ENCODE measurements around the gene TLDC2.

The TLDC2 gene

GRCh38 chr20:36849333-36850065, 26.4 kb upstream of the TLDC2 start:
- DNase-seq (ENCODE audit: low spot score) (no peak), FAIRE-seq (no peak)

GRCh38 chr20:36850759-36851158, 25.2 kb upstream of the TLDC2 start:
- DNase-seq (ENCODE audit: low spot score), result no peak
- no peak for FAIRE-seq

GRCh38 chr20:36851490-36851889, 24.4 kb upstream of the TLDC2 start:
- FAIRE-seq (no peak), DNase-seq (ENCODE audit: low spot score) (no peak)

- DNase-seq (ENCODE audit: low spot score) (no peak), FAIRE-seq (no peak)
These were observed 23.8 kb upstream of the TLDC2 start for GRCh38 chr20:36852187-36852586.

DNA sequence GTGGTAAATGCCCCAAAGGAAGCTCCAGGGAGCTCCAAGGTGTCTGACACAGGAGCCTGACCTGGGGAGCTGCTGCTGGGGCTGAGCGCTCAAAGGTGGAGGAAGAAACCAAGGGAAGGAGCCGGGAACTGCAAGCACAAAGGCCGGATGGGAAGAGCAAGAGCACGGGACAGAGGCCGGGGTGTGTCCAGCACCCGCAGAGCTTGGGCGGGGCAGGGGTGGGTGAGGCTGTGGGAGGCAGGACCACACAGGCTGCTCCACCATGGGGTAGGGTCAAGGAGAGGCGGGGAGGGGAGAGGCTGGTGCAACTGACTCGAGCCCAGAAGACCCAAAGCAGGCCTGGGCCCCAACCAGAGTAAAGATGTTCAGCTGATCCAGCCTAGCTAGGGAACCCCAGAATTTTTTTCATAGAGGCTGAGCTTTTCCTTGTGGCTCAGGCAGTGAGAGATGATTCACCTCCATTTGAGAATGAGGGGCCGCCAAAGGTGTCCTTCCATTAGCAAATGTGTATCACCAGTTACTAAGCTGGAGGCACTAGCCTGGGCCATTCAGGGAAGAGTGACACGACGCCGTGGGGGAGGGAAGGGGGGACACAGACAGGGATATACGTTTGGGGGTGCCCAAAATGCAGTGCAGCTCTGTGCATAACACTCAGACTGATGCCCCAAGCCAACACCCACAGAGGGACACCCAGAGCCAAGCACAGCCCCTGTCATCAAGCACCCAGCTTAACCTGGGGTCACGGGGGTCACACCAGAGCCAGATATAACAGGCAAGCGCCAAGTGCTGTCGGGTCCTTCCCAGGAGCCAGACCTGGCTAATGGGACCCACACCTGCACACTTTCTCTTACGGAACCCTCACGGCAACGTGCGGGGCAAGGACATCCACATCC, 21.3 kb upstream of the TLDC2 start:
- no peak for DNase-seq (ENCODE audit: low spot score)
- FAIRE-seq, result no peak

DNA sequence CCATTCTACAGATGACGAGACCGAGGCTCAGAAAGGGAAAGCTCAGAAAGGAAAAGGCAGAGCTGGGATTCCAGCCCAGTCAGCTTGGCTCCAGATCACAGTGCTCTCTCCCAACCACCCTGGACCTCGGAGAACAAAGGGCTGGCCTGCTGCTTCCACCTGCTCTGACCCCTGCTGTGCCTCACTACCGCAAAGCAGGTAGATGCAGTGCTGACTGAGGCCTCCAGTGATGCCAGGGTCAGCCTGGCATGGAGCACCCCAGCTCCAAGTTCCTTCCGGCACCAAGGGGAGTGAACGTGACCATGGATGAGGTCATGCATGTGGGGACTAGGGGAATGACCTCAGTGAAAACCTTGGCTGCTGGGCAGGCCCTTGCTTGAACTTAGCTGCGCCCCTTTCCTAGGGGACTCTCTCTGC, 20.7 kb upstream of the TLDC2 start:
- FAIRE-seq (no peak), DNase-seq (ENCODE audit: low spot score) (no peak)

DNA sequence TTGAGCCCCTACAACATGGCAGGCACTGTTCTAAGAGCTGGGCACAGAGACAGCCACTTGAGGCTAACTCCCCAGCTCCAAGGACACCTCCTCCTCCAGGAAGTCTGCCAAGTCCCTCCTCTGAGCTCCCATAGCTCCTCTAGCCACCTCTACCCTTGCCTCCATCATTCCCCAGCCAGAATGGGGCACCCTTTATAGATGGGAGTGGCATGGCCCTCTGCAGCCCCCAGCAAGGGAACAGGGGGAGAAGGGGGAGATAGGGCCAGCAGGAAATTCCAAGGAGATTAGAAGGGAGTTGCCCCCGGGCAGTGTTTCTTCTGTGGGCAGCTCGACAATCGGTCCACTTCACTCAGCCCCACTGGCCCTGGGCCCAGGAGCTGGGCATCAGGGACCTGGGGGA, 19.7 kb upstream of the TLDC2 start:
- FAIRE-seq, result no peak
- DNase-seq (ENCODE audit: low spot score), result no peak

DNA sequence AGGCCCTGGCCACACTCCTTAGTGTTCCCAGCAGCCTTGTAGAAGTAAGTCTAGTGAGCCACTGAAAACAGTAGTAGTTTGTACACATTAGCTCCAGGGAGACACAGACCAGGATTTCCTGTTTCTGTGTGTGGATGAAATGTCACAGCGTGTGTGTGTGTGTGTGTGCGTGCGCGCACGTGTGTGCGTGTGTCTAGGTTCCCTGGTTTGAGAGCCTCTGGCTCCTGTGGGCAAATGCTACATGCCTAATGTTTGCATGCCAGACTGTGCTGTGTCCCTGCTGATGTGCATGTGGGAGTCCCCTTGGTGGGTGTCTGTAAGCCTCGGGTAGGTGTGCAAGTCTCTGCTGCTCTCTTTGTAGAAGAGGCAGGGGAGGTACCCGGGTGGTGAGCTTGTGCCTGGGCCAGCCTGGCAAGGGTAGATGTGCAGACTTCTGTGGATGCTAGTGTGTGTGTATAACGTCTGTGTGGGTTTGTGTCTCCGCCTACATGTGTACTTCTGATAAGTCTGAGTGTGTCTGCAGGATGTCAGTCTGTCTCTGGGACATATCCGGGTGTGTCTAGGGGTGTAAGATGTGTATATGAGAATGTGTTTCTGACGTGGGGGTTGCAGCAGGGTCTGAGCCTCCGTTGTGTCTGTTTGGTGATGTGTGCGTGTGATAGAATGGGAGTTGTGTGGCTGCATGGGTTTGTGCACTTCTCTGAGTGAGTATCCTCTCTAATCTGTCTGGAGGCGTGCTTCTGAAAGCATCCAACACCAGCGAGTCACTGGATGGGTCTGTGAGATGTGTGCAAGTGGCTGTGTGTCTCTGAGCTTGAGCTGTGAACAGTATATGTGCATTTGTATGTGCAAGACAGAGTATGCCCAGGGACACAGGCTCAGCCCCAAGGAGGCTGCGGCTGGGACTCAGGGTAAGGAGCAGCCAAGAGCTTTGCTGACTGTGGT, 19.0 kb upstream of the TLDC2 start:
- no peak for DNase-seq (ENCODE audit: low spot score)

GRCh38 chr20:36859282-36859555, 16.7 kb upstream of the TLDC2 start:
- DNase-seq (ENCODE audit: low spot score) (no peak), FAIRE-seq (no peak)

More for the DNA sequence above, 19.0 kb upstream of the TLDC2 start:
- FAIRE-seq, result no peak

GRCh38 chr20:36859700-36860330, 16.1 kb upstream of the TLDC2 start:
- no peak for FAIRE-seq
- DNase-seq (ENCODE audit: low spot score), result no peak

- no peak for DNase-seq (ENCODE audit: low spot score)
- no peak for FAIRE-seq
These were observed 15.6 kb upstream of the TLDC2 start for GRCh38 chr20:36860339-36860738.

DNA sequence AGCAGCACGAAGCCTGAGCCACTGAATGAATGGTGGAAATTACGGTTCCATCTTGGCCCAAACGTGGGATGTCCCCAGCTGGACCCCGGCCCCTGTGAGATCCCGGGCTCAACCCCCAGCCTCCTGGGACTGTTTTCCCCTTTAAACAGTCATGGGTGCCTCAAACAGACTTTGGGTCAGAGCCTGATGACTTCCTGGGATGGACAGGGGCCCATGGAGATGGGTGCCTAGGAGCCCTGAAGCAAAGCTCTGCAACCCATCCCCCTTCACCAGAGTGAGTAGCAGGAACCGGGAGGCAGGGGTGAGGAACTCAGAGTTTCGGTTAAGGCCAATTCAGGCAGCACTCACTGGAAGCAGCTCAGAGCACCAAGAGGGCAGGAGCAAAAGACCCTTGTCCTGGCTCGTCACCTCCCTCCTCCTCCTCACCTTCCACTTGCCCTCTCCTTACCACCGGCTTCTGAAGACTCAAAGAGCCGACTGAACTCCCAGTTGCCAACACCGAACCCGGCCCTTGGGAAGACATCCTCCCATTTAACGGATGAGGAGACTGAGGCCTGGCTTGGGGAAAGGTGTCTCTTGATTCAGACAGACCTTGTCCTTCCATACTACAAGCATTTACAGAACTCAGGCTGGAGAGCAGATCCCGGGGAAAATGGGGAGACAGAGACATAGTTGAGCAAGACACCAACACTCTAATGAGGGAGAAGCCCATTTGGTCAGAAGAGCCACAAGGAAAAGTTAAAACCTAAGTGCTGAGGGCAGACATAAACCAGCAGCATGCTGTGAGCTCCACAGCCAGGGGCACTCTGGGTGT, 14.9 kb upstream of the TLDC2 start:
- no peak for FAIRE-seq

DNA sequence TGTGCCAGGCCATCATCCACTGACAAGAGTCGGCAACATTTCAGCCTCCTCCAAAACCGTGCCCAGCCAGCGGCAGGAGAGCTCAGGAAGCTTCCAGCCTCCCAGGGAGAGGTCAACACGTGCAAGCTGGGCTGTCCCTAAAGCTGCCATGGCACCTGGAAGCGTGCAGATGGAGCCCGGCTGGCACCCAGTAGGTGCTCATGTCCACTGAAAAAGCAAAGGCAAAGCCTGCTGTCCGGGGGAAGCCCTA, 14.4 kb upstream of the TLDC2 start:
- FAIRE-seq (no peak), DNase-seq (ENCODE audit: low spot score) (no peak)

More for the DNA sequence above, 14.9 kb upstream of the TLDC2 start:
- DNase-seq (ENCODE audit: low spot score), result no peak

DNA sequence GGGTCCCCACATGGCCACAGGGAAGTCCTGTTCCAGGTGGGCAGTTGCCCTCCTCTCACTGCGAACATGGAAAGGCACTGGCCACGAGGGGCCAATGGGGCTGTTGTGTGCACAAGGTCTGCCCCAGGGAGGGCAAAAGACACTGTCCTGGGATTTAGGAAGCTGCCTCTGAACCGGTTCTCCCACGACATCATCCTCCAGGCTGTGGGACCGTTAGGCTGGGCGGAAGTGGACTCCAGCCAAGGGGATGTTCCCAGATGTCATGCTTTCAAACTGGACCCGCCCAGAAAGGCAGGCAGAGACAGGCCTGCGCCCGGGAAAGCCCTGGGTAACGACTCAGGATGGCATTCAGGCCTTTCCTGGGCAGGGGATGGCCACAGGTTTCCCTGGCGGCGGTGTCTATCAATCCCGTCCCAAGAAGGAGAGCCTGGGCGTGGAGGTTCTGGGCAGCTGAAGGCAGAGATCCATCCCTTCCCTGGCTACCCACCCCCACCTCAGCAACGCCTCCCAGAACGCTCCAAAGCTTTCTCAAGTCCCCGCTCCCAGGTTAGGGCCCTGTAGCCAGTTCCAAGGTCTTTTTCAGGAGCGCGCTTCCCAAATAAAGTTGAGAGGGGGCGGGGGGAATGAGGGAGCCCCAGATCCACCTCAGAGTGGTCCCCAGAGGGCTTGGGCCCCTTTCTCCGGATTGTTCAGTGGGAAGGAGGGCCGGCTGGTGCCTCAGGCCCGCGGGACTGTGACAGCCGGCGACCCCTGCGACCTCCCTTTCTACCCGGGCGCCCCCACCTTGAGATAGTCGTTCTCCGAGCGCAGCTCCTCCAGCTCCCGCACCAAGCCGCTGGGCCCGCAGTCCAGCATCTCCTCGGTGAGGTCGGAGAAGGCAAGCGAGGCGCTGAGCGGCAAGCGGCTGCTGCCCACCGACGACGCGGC, 13.8 kb upstream of the TLDC2 start:
- peak; percentile 90 for FAIRE-seq
- DNase-seq (ENCODE audit: low spot score), result peak; percentile 94

DNA sequence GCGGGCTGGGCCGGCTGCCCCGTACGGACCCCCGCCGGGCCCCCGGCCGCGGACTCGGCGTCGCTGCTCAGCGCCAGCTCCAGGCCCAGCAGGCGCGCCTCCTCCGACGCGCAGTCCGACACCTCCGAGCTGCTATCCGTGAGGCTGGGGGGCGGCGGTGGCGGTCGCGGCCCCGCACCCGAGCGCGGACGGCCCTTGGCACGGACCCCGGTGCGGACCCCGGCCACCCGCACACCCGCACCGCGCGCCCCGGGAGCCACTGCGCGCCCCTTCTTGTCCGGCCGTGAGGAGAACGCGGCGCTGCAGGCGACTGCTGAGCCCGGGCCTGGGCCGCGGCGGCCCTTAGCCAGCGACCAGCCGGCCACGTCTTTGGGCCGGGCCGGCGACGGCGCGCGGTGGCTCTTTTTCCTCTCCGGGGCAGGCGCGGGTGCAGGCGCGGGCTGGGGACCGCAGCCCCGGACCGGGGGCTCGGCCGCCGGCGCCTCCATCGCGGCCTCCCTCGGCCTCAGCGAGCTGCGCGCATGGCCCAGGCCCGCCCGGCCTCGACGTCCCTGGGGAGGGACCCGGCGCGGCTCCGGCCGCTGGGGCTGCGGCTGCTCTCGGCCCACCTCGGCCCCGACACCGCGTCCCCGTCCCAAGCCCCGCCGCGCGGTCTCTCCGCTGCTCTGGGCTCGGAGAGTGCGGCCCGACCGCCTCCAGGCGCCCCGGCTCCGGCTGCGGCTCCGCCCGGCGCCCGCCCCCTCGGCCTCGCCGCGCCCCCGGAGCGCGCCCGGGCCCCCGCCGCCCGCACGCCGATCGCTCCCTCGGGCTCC, 12.9 kb upstream of the TLDC2 start:
- DNase-seq (ENCODE audit: low spot score) (no peak), FAIRE-seq (no peak)

GRCh38 chr20:36865076-36865860, 10.7 kb upstream of the TLDC2 start:
- DNase-seq (ENCODE audit: low spot score), result no peak
- no peak for FAIRE-seq

DNA sequence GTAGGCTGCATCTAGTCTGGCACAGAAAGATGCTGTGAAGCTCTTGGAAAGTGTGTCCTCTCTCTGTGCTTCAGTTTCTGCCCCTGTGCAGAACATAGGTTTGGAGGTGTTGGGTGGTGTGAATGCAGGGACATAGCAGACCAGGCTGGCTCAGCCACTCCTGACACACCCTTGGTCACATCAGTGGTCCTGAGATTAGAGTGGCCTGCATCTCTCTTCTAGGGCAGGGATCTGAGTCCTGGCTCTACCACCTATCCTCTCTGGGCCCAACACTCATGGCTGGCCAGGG, 10.1 kb upstream of the TLDC2 start:
- no peak for FAIRE-seq
- DNase-seq (ENCODE audit: low spot score), result no peak

GRCh38 chr20:36866164-36866563, 9.8 kb upstream of the TLDC2 start:
- DNase-seq (ENCODE audit: low spot score) (no peak), FAIRE-seq (no peak)

All from RCC 7860 (cell line).